VCaP (cell line): Measurements from ENCODE around the gene MACROD1.

ENCODE experiments used
- H3K27ac ChIP-seq: fragments of 450-650 bp; 2 replicates; pipeline ENCODE4 v1.5.1; 2017
- TF ChIP-seq, protein P1 (sequence below): fragments of 450-650 bp; conservative IDR thresholded peaks from 2 replicates; pipeline ENCODE4 v1.5.1; 2017; ENCODE audit warnings: mild to moderate bottlenecking, moderate library complexity

The MACROD1 gene

DNA sequence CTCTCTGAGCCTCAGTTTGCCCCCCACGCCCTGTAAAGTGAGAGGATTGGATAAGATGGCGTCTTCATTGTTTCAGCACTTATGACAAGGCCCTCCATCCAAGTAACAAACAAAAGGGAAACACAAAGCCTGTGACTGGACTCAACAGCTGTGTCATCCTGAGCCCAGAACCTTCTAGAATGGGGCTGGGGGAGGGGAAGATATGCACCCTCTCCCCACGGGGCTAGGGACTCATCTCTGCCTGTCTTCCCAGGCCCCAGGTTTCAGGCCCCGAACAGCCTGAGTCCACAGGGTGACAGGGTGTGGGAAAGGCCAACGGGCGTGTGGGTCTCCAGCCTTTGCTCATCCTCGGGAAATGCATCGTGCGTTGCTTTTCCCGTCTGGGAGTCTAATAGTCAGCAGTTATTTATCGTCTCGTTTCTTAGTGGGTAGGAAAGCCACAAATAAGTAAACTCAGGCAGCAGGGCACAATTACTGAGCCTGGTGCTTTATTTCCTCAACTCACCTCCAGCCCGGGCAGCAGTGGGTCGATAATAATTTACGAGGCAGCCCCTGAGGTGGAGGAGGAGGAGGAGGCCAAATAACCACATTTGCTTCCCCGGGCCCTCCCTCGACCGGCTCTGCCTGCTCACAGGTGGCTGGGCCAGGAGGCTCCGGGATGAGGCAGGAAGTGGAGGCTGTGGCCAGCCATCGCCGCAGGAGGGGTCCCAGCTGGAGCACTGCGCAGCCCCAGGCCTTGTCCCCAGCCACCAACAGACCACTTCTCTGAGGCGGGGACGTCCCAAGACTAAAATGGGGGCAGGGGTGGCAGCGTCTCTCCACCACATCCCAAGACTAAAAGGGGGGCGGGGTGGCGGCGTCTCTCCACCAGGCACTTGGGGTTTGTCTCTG is 75.8 kb downstream of the MACROD1 start:
- TF ChIP-seq, protein P1, sequence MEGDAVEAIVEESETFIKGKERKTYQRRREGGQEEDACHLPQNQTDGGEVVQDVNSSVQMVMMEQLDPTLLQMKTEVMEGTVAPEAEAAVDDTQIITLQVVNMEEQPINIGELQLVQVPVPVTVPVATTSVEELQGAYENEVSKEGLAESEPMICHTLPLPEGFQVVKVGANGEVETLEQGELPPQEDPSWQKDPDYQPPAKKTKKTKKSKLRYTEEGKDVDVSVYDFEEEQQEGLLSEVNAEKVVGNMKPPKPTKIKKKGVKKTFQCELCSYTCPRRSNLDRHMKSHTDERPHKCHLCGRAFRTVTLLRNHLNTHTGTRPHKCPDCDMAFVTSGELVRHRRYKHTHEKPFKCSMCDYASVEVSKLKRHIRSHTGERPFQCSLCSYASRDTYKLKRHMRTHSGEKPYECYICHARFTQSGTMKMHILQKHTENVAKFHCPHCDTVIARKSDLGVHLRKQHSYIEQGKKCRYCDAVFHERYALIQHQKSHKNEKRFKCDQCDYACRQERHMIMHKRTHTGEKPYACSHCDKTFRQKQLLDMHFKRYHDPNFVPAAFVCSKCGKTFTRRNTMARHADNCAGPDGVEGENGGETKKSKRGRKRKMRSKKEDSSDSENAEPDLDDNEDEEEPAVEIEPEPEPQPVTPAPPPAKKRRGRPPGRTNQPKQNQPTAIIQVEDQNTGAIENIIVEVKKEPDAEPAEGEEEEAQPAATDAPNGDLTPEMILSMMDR: no peak
- H3K27ac ChIP-seq: peak overlapping the region; percentile 96; the same call in 1 of the 2 replicates

DNA sequence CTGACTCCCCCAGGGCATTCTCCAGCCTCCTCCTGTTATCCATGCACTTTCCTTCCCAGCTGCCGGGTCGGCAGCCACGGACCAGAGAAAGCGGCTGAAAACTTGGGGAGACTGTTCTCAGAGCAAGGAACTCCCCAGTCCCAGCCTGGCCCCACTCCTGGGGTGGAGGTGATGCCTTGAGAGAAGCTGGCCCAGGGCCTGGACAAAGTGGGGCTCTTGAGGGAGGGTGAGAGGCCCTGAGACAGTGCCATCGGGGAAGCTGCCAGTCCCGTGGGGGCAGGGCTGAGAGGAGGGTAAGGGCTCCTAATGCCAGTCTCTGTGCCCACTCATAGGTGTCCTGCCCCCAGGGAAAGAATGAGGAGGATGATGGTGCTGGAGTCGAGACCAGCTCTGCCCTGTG is 76.4 kb downstream of the MACROD1 start:
- H3K27ac ChIP-seq: peak overlapping the region; percentile 96; the same call in 1 of the 2 replicates
- TF ChIP-seq, protein P1: no peak

DNA sequence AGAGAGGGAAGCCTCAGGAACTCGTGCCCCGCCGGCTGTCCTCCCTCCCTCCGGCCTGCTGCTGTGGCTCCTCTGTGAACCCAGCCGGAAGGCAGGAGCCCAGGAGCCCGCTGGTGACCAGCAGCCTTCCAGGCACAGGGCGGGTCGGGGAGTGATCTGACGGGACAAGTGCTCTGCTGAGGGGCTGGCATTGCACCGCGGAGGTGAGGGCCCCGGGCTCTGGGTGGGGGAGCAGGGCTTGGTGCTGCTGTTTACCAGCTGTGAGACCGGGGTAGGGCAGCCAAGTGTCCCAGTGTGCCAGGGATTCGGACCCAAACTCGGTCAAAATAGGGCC is 76.9 kb downstream of the MACROD1 start:
- H3K27ac ChIP-seq: peak overlapping the region; percentile 96
- TF ChIP-seq, protein P1: no peak

DNA sequence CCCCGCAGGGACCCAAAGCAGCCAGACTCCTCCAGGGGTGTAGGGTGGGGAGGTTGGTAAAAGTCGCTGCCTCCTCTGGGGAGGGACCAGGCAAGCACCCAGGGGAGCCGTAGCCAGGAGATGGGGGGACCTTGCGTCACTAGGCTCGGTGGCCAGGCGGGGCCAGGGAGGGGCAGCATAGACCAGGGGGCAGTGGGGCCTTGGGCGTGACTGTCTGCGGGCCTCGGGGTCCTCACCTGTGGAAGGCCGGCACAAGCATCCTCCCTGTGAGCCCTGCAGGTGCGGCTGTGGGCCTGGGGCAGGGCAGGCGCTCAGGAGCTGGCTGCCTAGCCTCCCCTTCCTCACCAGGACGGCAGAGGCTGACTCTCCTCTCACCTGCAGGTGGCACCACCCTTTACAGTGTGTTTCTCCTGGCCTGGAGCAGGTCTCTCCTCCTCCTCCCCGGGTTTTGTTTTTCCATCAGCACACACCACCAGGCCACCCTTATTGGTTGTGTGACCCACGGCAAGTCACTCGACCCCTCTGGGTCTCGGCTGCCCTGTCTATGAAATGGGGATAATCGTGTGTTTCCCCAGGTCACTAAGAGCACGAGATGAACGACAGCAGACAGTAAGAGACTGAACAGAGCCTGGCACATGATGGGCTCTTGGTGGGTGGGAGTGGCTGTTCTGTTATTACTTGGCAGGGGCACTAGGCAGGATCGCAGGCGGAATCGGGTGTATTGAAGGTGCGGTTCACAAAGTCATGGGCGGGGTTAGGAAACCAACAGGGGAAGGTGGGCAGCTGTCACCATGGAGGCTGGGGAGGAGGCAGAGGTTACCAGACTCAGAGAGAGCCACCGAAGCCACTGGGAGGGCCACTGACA is 77.5 kb downstream of the MACROD1 start:
- peak overlapping the region; percentile 96 for H3K27ac ChIP-seq
- TF ChIP-seq, protein P1: peak; percentile 100

DNA sequence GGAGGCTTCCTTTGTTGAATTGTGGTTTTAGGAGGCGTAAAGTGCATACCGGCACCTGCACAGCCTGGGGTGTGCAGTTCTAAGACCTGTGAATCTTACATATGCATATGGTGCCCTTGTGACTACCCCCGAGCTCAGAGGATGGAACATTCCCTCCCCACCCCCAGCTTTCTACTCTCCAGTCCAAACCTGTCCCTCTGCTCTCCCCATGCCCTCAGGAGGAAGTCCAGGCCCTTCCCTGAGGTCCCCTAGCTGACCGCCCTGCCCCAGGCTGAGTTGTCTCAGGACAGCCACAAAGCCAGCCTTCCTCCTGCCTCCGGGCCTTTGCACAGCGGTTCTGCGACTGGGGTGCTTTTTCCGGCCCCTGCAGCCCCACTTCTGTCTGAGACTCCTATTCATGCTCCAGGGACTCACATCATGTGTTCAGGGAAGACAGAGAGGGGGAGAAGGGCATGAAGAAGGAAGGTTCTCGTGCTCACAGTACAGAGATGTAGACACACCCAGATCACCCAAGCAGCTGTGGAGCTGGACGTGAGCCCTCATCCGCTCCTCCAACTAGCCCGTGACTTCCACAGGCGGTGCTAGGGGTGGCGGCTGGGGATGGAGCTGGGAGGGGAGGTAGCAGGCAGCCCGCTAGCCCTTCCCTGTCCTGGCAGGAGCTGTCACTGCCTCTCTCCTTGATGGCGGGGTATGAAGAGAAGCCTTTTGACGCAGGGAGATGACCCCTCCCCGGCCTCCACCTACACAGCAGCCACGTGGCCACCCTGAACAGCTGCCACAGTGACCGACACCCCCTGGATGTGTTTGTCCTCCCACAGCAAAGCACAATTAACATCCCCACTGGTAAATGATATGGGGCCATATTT is 79.4 kb downstream of the MACROD1 start:
- TF ChIP-seq, protein P1: no peak
- peak overlapping the region; percentile 96 for H3K27ac ChIP-seq

DNA sequence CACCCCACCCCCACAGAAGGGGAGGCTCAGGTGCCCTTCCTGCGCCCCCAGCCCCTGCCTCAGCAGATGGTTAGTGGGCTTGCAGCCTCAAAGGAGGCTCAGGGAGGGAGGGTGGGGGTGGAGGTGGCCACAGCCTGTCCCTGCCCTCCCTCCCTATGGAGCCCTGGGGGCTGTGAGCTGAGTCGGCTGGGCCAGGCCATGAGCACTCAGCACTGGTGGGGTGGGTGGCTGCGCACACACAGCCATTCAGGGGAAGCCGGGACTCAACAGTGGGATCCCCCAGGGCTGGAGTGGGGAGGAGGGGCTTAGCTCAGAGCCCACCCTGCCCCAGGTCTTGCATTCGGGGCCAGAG is 80.0 kb downstream of the MACROD1 start:
- TF ChIP-seq, protein P1: no peak
- peak overlapping the region; percentile 96 for H3K27ac ChIP-seq
